OCI-LY7 (cell line): ENCODE measurements around the gene PDGFB. TPM values are rescaled to one million over a fixed set of nuclear protein-coding genes. Genes with fewer than 3 reads are reported as not detected.

Source experiments
- BruUV-seq: library from RNA; stranded (reverse); fragments of 400-500 nt; replicated peaks from 2 replicates; lab custom pipeline; 2021; lab: Mats Ljungman, UMichigan
- CTCF ChIA-PET: fragments of 300-600 bp; sonication (Branson Sonifier 250); formaldehyde crosslinking; loops from one replicate; lab custom pipeline; 2022; ENCODE audit warnings: antibody characterized with exemption; ENCODE audit not compliant: unreplicated experiment; lab: Charles Lee
- POLR2A ChIA-PET: fragments of 300-600 bp; sonication (Branson Sonifier 250); formaldehyde crosslinking; loops from one replicate; lab custom pipeline; 2022; ENCODE audit warnings: antibody characterized with exemption; lab: Charles Lee
- DNase-seq: peaks from one replicate; pipeline ENCODE4 v3.0.0-alpha.2; 2015; ENCODE audit warnings: low spot score
- H2AFZ ChIP-seq: fragments of 200-600 bp; sonication (generic), shearing (Covaris generic); 2 replicates; pipeline ENCODE4 v1.6.1; 2014; ENCODE audit warnings: mild to moderate bottlenecking, antibody characterized with exemption, low read length, moderate library complexity
- H3K27ac ChIP-seq: fragments of 200-600 bp; sonication (generic); 2 replicates; pipeline ENCODE4 v1.5.1; 2014; ENCODE audit warnings: mixed run types, low read depth, mild to moderate bottlenecking, moderate library complexity, low read length, inconsistent platforms; ENCODE audit not compliant: poor library complexity, severe bottlenecking
- H3K36me3 ChIP-seq: fragments of 200-600 bp; sonication (generic); 2 replicates; pipeline ENCODE4 v1.6.1; 2014; ENCODE audit warnings: mild to moderate bottlenecking, antibody characterized with exemption, low read length, moderate library complexity, mixed read lengths; ENCODE audit not compliant: insufficient read depth
- H3K4me1 ChIP-seq: fragments of 200-600 bp; sonication (generic); 2 replicates; pipeline ENCODE4 v1.5.1; 2014; ENCODE audit warnings: mild to moderate bottlenecking, low read length; ENCODE audit not compliant: insufficient read depth, poor library complexity, severe bottlenecking
- H3K4me2 ChIP-seq: fragments of 200-600 bp; sonication (generic); 2 replicates; pipeline ENCODE4 v1.6.1; 2014; ENCODE audit warnings: mild to moderate bottlenecking, low read length
- H3K4me3 ChIP-seq: fragments of 200-600 bp; sonication (generic); 2 replicates; pipeline ENCODE4 v1.5.1; 2014; ENCODE audit warnings: mild to moderate bottlenecking, low read depth, low read length; ENCODE audit not compliant: poor library complexity, severe bottlenecking
- H3K79me2 ChIP-seq: fragments of 200-600 bp; sonication (generic); 2 replicates; pipeline ENCODE4 v1.6.1; 2016; ENCODE audit warnings: low read depth, mild to moderate bottlenecking, low read length, moderate library complexity, mixed read lengths; ENCODE audit not compliant: insufficient read depth
- H3K9me2 ChIP-seq: fragments of 200-600 bp; sonication (generic); 2 replicates; pipeline ENCODE4 v1.6.1; 2016; ENCODE audit warnings: mild to moderate bottlenecking, low read length, mixed read lengths; ENCODE audit not compliant: insufficient read depth
- H3K9me3 ChIP-seq: fragments of 200-600 bp; sonication (generic); 2 replicates; pipeline ENCODE4 v1.6.1; 2014; ENCODE audit warnings: mild to moderate bottlenecking, mixed run types, low read length, mixed read lengths
- H4K20me1 ChIP-seq: fragments of 200-600 bp; sonication (generic); 2 replicates; pipeline ENCODE4 v1.6.1; 2014; ENCODE audit warnings: mild to moderate bottlenecking, antibody characterized with exemption, low read length, moderate library complexity, mixed read lengths; ENCODE audit not compliant: insufficient read depth
- EZH2phosphoT487 ChIP-seq: fragments of 200-600 bp; sonication (generic); IDR thresholded peaks from 2 replicates; pipeline ENCODE4 v1.6.1; 2018; ENCODE audit warnings: low read depth, borderline replicate concordance, mild to moderate bottlenecking, mixed run types, antibody characterized with exemption, low read length, moderate library complexity, mixed read lengths
- intact Hi-C: fragments of 100-400 bp; cut with micrococcal nuclease; formaldehyde crosslinking; loops from one replicate; pipeline ENCODE4 v1.10.0; 2022; ENCODE audit not compliant: unreplicated experiment
- total RNA-seq, 2 experiments: library from RNA; depleted of rRNA in 1 of 2; stranded (reverse); fragments of >200 nt in 1 of 2; shearing (Covaris generic) in 1 of 2; gene quantifications; 2 replicates each; pipeline ENCODE4 v1.2.3, GENCODE V29; 2014 to 2022
- TF ChIP-seq, protein P1 (sequence below): fragments of 200-600 bp; sonication (generic); conservative IDR thresholded peaks from 2 replicates; pipeline ENCODE4 v1.5.1; 2014; ENCODE audit warnings: mild to moderate bottlenecking, antibody characterized with exemption, low read length, moderate library complexity, mixed read lengths

PDGFB gene
- total RNA-seq, 2 experiments from 2014 or later, result 0.27 TPM; not detected in 1

DNA sequence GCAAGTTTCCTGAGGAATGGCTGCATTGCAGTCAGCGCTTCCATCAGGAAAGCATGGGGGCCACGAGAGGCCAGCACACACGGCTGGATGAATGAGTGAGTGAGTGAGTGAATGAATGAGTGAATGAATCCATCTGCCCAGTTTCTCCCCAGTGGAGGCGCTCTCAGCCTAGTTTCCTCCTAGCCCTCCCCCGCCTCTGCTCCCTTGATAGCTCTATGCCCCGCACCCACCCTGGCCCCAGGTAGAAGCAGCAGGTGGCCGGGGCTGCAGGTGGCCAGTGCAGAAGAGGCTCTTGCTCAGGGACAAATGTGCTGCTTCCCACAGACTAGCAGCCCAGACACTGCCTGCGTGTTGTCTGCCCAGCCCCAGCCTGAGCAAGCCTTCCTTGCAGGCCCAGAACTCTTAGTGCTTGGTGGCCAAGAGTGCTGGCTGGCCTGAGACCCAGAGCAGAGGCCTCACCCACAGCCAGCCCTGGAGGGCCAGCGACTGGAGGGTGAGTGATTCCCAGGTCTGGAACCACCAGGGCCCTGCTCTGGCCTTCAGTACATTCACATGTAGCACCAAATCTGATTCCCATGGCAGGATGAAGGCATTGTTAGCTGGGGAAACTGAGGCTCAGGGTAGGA lies 31.1 kb upstream of the PDGFB start:
- H3K4me3 ChIP-seq, result no peak overlapping the region
- BruUV-seq, result no TSS peak
- no peaks in the 10 kb centered on the region for H3K9me2 ChIP-seq
- intact Hi-C loops, result no loop called here
- POLR2A ChIA-PET, result no interaction called here
- DNase-seq, result no peak
- H4K20me1 ChIP-seq, result no peaks in the 10 kb centered on the region
- H3K36me3 ChIP-seq, result no peaks in the 10 kb centered on the region
- no peaks in the 10 kb centered on the region for H3K4me1 ChIP-seq
- TF ChIP-seq EZH2phosphoT487, result no peak
- TF ChIP-seq, protein P1, sequence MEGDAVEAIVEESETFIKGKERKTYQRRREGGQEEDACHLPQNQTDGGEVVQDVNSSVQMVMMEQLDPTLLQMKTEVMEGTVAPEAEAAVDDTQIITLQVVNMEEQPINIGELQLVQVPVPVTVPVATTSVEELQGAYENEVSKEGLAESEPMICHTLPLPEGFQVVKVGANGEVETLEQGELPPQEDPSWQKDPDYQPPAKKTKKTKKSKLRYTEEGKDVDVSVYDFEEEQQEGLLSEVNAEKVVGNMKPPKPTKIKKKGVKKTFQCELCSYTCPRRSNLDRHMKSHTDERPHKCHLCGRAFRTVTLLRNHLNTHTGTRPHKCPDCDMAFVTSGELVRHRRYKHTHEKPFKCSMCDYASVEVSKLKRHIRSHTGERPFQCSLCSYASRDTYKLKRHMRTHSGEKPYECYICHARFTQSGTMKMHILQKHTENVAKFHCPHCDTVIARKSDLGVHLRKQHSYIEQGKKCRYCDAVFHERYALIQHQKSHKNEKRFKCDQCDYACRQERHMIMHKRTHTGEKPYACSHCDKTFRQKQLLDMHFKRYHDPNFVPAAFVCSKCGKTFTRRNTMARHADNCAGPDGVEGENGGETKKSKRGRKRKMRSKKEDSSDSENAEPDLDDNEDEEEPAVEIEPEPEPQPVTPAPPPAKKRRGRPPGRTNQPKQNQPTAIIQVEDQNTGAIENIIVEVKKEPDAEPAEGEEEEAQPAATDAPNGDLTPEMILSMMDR, result no peak
- no peak overlapping the region for H2AFZ ChIP-seq
- no peak overlapping the region for H3K4me2 ChIP-seq
- H3K9me3 ChIP-seq, result peaks cover 6% of the 10 kb centered on the region; the same call in 1 of the 2 replicates
- no peaks in the 10 kb centered on the region for H3K79me2 ChIP-seq
- CTCF ChIA-PET, result no interaction called here
- H3K27ac ChIP-seq, result no peak overlapping the region

DNA sequence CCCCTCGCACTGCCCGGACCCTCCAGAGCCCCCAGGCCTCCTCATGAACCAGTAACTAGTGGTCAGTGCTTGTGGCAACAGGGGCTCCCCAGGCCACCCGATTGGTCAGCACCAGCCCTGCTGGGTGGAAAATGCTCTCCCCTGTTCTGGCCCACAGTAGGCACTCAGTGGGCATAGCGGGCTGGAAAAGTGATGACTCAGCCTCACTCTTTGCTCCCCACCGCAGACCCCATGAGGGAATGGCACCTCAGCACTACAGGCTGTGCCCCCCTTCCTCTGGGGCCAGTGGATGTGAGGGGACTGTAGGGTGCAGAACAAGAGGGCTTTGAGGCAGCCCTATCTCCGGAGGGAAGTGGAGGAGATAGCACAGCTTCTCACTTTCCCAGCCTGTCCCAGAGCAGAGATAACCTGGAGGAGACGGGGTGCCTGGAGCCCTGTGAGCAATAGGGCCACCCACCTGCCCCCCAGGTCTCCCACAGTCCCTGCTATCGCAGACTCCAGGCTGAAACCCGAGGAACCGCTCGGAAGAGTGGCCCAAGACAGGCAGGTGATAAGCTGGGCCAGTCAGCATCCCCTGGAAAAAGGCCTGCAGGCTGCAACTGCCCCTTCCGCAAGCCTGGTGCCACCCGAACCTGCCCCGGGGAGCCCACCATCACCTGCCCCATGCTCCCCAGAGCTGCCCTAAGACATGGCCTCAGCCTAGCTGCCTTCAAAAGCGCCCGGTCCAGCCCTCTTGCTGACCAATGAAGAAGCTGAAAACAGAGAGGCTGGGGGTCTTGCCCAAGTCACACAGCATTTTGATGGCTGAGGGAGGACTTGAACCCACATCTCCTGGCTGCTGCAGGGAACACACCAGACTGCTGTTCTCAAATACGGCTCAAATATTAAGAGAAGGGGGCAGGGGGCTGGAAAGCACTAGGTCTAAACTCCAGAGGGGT lies 29.4 kb upstream of the PDGFB start:
- TF ChIP-seq, protein P1, result no peak
- TF ChIP-seq EZH2phosphoT487, result no peak
- no peak overlapping the region for H2AFZ ChIP-seq
- H3K9me2 ChIP-seq, result no peaks in the 10 kb centered on the region
- ChIA-PET POLR2A (no interaction called here), CTCF (no interaction called here)
- no peaks in the 10 kb centered on the region for H3K79me2 ChIP-seq
- no peaks in the 10 kb centered on the region for H3K36me3 ChIP-seq
- H4K20me1 ChIP-seq, result no peaks in the 10 kb centered on the region
- BruUV-seq, result no TSS peak
- peaks cover 6% of the 10 kb centered on the region; the same call in 1 of the 2 replicates for H3K9me3 ChIP-seq
- intact Hi-C loops, result no loop called here
- H3K4me2 ChIP-seq, result no peak overlapping the region
- H3K4me3 ChIP-seq, result no peak overlapping the region
- H3K27ac ChIP-seq, result no peak overlapping the region
- no peak for DNase-seq
- H3K4me1 ChIP-seq, result no peaks in the 10 kb centered on the region
